A549 (cell line): ENCODE measurements around the gene C17orf107. TPM values are rescaled to one million over a fixed set of nuclear protein-coding genes. Genes with fewer than 3 reads are reported as not detected.
A peak's percentile ranks its signal among the peaks of the same experiment; 100 is the strongest.

Source experiments
- ATAC-seq, 2 experiments: fragments of 200-7000 bp in 1 of 2; fragments of >200 bp in 1 of 2; cut with Nextera tagmentation in 1 of 2; cut with Tn5 transposase in 1 of 2; 3 replicates each; pipeline versions ENCODE4 v1.8.0 to v1.9.1; 2018 to 2020; ENCODE audit warnings: mild to moderate bottlenecking in 1 of 2, moderate library complexity in 1 of 2
- CTCF ChIA-PET: fragments of 300-600 bp; sonication (Branson Sonifier 250); formaldehyde crosslinking; extraction: SDS; loops from one replicate; lab custom pipeline; 2021; ENCODE audit warnings: antibody characterized with exemption, inconsistent platforms; lab: Yijun Ruan, JAX
- POLR2A ChIA-PET: fragments of 350-600 bp; formaldehyde crosslinking; extraction: SDS; loops from one replicate; lab custom pipeline; 2021; ENCODE audit warnings: antibody characterized with exemption, inconsistent platforms; lab: Yijun Ruan, JAX
- DNase-seq, 2 experiments: peaks; one replicate each; pipeline versions ENCODE4 v3.0.0 to v3.0.0-alpha.2; 2011 to 2016; ENCODE audit warnings: low read depth in 1 of 2, low spot score in 1 of 2
- FAIRE-seq: peaks from 2 replicates; lab custom pipeline; 2011; peaks lifted over from hg19 to GRCh38; lab: Jason Lieb, UNC
- H3K27ac ChIP-seq, 2 experiments: fragments of >200 bp; sonication (Bioruptor Twin); formaldehyde crosslinking; 3 replicates each; pipeline ENCODE4 v1.5.1; 2016 to 2017
- H3K4me1 ChIP-seq: fragments of >200 bp; sonication (Bioruptor Twin); formaldehyde crosslinking; 3 replicates; pipeline ENCODE4 v1.6.1; 2016
- H3K4me2 ChIP-seq: fragments of >200 bp; sonication (Bioruptor Twin); formaldehyde crosslinking; 3 replicates; pipeline ENCODE4 v1.6.1; 2016
- H3K4me3 ChIP-seq: fragments of >200 bp; sonication (Bioruptor Twin); formaldehyde crosslinking; 3 replicates; pipeline ENCODE4 v1.5.1; 2016
- H3K9me3 ChIP-seq: fragments of >200 bp; sonication (Bioruptor Twin); formaldehyde crosslinking; 3 replicates; pipeline ENCODE4 v1.6.1; 2016
- BHLHE40 ChIP-seq: IDR thresholded peaks from 2 replicates; pipeline ENCODE4 v1.6.1; 2012; ENCODE audit warnings: low read depth, low read length, inconsistent platforms
- CEBPB ChIP-seq, 2 experiments: fragments of >200 bp in 1 of 2; sonication (Bioruptor Twin) in 1 of 2; formaldehyde crosslinking in 1 of 2; IDR thresholded peaks; 2 replicates each; pipeline ENCODE4 v1.6.1; 2012 to 2016
- EHF ChIP-seq: fragments of 250-450 bp; sonication (Bioruptor Pico); IDR thresholded peaks from 2 replicates; pipeline ENCODE4 v1.5.0; 2020; ENCODE audit warnings: mild to moderate bottlenecking
- FOSB ChIP-seq: fragments of 250-450 bp; sonication (Bioruptor Pico); IDR thresholded peaks from 2 replicates; pipeline ENCODE4 v1.5.0; 2020; ENCODE audit warnings: mild to moderate bottlenecking, moderate library complexity
- FOXS1 ChIP-seq: fragments of 250-450 bp; sonication (Bioruptor Pico); IDR thresholded peaks from 2 replicates; pipeline ENCODE4 v1.5.0; 2020; ENCODE audit warnings: mild to moderate bottlenecking, moderate library complexity
- GATA3 ChIP-seq: IDR thresholded peaks from 2 replicates; pipeline ENCODE4 v1.6.1; 2012; ENCODE audit warnings: borderline replicate concordance
- HDAC2 ChIP-seq: fragments of 200-600 bp; sonication (generic); IDR thresholded peaks from 2 replicates; pipeline ENCODE4 v1.6.1; 2016
- HOXA7 ChIP-seq: fragments of 250-450 bp; sonication (Bioruptor Pico); IDR thresholded peaks from 2 replicates; pipeline ENCODE4 v1.5.0; 2020; ENCODE audit warnings: mild to moderate bottlenecking, moderate library complexity
- HOXB13 ChIP-seq: fragments of 250-450 bp; sonication (Bioruptor Pico); IDR thresholded peaks from 2 replicates; pipeline ENCODE4 v1.5.0; 2020; ENCODE audit warnings: low read depth, mild to moderate bottlenecking, moderate library complexity
- KDM1A ChIP-seq: fragments of 200-600 bp; sonication (generic); IDR thresholded peaks from 2 replicates; pipeline ENCODE4 v1.6.1; 2016; ENCODE audit warnings: low read depth, mild to moderate bottlenecking
- MAFK ChIP-seq: fragments of 450-650 bp; IDR thresholded peaks from 2 replicates; pipeline ENCODE4 v1.6.1; 2014; ENCODE audit not compliant: partially characterized antibody
- NFE2L2 ChIP-seq: fragments of 150-350 bp; conservative IDR thresholded peaks from 2 replicates; pipeline ENCODE4 v1.6.1; 2014; ENCODE audit warnings: low read length
- POLR2A ChIP-seq: IDR thresholded peaks from 2 replicates; pipeline ENCODE4 v1.6.1; 2012; ENCODE audit warnings: mild to moderate bottlenecking, low read length
- RNF2 ChIP-seq: fragments of 200-600 bp; sonication (generic); IDR thresholded peaks from 2 replicates; pipeline ENCODE4 v1.6.1; 2016; ENCODE audit warnings: low read depth, mild to moderate bottlenecking, antibody characterized with exemption, moderate library complexity, borderline replicate concordance
- SMC3 ChIP-seq: fragments of >200 bp; sonication (Bioruptor Twin); formaldehyde crosslinking; IDR thresholded peaks from 3 replicates; pipeline ENCODE4 v1.6.1; 2018; ENCODE audit warnings: inconsistent platforms
- ZC3H11A ChIP-seq: fragments of 450-650 bp; IDR thresholded peaks from 2 replicates; pipeline ENCODE4 v1.6.1; 2014; ENCODE audit warnings: antibody characterized with exemption, mild to moderate bottlenecking
- WGBS: methylation state at CpG from one replicate; pipeline ENCODE4 v1.1.6; 2017; ENCODE audit errors: missing lambda C conversion rate; 5-methylcytosine and 5-hydroxymethylcytosine counted together
- polyA plus RNA-seq, 4 experiments: library from polyadenylated mRNA; depleted of rRNA in 3 of 4; stranded (reverse); fragments of >200 nt; fragmentation: RNase III in 1 of 4; extraction: RNeasy Plus Mini Kit Qiagen cat#74134 plus additional on column Dnase treatment in 1 of 4; gene quantifications; 2 replicates in 3 of 4; 3 replicates in 1 of 4; pipeline ENCODE4 v1.2.3, GENCODE V29; 2011 to 2017
- TF ChIP-seq, protein P1 (sequence below): IDR thresholded peaks from 2 replicates; pipeline ENCODE4 v1.6.1; 2012; ENCODE audit warnings: low read depth, borderline replicate concordance
- TF ChIP-seq, protein P2 (sequence below): fragments of >200 bp; sonication (Bioruptor Twin); formaldehyde crosslinking; IDR thresholded peaks from 3 replicates; pipeline ENCODE4 v1.5.1; 2016
- TF ChIP-seq, protein P3 (sequence below): fragments of 200-600 bp; sonication (generic); IDR thresholded peaks from 2 replicates; pipeline ENCODE4 v1.6.1; 2016; ENCODE audit warnings: antibody characterized with exemption, mild to moderate bottlenecking, moderate library complexity
- TF ChIP-seq, protein P4 (sequence below): fragments of >200 bp; sonication (Bioruptor Twin); formaldehyde crosslinking; IDR thresholded peaks from 3 replicates; pipeline ENCODE4 v1.6.1; 2016

Gene C17orf107
- polyA plus RNA-seq, 2 of the 4 experiments (the other 2 are of a cell fraction): 0.13 to 0.30 TPM

DNA sequence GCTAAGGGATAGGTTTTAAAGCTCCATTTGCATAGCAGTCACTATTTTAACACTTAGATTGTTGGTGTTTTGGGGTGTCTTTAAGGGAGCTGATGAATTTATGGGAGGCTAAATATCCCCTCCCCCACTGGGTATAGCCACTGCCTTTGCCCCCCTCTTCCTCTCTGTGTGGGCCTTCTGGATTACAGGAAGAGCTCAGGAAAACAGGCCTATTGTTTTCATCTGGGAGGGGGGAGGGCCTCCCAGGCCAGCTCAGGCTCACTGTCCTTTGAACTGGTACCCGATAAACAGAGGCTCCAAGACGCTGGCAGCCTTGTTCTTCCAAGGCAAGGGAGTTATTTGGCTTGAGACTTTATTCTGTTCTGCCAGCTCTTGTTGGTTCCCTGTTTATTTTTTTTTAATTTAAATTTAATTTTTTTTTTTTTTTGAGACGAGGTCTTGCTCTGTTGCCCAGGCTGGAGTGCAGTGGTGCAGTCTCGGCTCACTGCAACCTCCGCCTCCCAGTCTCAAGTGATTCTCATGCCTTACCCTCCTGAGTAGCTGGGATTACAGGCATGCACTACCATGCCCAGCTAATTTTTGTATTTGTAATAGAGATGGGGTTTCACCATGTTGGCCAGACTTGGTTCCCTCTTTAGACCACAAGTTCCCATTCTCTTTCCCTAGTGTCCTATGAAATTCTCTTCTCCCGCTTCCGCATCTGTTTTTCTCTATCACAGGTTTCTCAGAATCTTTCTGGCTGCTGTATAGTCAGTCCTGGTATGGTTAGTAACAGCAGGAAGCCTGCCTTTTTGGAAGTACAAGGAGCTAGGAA, 41.1 kb upstream of the C17orf107 start:
- peak overlapping the region in 1 of 2 experiments; percentile 76; a peak in 4 of 6 replicates for H3K27ac ChIP-seq
- WGBS: 79% methylated on average over 7 of the region's 7 CpGs
- H3K4me3 ChIP-seq: no peak overlapping the region
- DNase-seq: no peak
- H3K4me2 ChIP-seq: peak overlapping the region; percentile 37
- no peak for FAIRE-seq
- H3K9me3 ChIP-seq: no peaks in the 10 kb centered on the region
- POLR2A ChIA-PET: no interaction called here
- ATAC-seq: no peak
- H3K4me1 ChIP-seq: peaks cover 30% of the 10 kb centered on the region
- TF ChIP-seq SMC3 (no peak), MAFK (no peak), CEBPB (IDR thresholded peaks at IDR 0.05) (no peak), NFE2L2 (no peak), HOXA7 (CRISPR knock-in tag) (no peak), HOXB13 (CRISPR knock-in tag) (no peak), BHLHE40 (no peak), HDAC2 (no peak), EHF (CRISPR knock-in tag) (no peak), KDM1A (no peak), FOXS1 (no peak), RNF2 (no peak), ZC3H11A (no peak), POLR2A (no peak)
- TF ChIP-seq, protein P1, sequence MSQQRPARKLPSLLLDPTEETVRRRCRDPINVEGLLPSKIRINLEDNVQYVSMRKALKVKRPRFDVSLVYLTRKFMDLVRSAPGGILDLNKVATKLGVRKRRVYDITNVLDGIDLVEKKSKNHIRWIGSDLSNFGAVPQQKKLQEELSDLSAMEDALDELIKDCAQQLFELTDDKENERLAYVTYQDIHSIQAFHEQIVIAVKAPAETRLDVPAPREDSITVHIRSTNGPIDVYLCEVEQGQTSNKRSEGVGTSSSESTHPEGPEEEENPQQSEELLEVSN: no peak
- TF ChIP-seq, protein P2, sequence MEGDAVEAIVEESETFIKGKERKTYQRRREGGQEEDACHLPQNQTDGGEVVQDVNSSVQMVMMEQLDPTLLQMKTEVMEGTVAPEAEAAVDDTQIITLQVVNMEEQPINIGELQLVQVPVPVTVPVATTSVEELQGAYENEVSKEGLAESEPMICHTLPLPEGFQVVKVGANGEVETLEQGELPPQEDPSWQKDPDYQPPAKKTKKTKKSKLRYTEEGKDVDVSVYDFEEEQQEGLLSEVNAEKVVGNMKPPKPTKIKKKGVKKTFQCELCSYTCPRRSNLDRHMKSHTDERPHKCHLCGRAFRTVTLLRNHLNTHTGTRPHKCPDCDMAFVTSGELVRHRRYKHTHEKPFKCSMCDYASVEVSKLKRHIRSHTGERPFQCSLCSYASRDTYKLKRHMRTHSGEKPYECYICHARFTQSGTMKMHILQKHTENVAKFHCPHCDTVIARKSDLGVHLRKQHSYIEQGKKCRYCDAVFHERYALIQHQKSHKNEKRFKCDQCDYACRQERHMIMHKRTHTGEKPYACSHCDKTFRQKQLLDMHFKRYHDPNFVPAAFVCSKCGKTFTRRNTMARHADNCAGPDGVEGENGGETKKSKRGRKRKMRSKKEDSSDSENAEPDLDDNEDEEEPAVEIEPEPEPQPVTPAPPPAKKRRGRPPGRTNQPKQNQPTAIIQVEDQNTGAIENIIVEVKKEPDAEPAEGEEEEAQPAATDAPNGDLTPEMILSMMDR: no peak
- TF ChIP-seq, protein P3, sequence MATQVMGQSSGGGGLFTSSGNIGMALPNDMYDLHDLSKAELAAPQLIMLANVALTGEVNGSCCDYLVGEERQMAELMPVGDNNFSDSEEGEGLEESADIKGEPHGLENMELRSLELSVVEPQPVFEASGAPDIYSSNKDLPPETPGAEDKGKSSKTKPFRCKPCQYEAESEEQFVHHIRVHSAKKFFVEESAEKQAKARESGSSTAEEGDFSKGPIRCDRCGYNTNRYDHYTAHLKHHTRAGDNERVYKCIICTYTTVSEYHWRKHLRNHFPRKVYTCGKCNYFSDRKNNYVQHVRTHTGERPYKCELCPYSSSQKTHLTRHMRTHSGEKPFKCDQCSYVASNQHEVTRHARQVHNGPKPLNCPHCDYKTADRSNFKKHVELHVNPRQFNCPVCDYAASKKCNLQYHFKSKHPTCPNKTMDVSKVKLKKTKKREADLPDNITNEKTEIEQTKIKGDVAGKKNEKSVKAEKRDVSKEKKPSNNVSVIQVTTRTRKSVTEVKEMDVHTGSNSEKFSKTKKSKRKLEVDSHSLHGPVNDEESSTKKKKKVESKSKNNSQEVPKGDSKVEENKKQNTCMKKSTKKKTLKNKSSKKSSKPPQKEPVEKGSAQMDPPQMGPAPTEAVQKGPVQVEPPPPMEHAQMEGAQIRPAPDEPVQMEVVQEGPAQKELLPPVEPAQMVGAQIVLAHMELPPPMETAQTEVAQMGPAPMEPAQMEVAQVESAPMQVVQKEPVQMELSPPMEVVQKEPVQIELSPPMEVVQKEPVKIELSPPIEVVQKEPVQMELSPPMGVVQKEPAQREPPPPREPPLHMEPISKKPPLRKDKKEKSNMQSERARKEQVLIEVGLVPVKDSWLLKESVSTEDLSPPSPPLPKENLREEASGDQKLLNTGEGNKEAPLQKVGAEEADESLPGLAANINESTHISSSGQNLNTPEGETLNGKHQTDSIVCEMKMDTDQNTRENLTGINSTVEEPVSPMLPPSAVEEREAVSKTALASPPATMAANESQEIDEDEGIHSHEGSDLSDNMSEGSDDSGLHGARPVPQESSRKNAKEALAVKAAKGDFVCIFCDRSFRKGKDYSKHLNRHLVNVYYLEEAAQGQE: no peak
- TF ChIP-seq, protein P4, sequence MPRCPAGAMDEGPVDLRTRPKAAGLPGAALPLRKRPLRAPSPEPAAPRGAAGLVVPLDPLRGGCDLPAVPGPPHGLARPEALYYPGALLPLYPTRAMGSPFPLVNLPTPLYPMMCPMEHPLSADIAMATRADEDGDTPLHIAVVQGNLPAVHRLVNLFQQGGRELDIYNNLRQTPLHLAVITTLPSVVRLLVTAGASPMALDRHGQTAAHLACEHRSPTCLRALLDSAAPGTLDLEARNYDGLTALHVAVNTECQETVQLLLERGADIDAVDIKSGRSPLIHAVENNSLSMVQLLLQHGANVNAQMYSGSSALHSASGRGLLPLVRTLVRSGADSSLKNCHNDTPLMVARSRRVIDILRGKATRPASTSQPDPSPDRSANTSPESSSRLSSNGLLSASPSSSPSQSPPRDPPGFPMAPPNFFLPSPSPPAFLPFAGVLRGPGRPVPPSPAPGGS: no peak
- CTCF ChIA-PET: interaction anchor here (0.8 to 3.0 kb wide), 13 partner anchors 9 to 149 kb away, joined by 3 to 12 read pairs (median 3); partner anchors contain the start of genes ARRB2, CHRNE and MED11

DNA sequence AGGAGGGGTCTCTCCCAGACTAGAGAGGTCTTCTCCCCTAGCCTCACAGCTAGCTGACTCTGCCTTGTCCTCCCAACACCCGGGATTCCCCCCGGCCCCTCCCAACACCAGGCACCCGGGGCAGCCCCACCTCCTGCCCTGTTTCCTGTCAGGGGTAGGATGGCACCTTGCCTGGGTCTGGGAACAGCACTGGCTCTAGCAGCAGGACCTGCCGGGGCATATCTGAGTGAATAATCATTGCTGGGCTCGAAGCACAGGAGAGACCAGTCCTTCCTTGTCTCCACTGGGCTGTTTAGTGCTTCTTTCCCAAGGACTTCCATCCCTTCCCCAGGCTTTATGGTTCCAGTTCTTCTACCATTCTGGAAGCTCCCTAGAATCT, 40.5 kb upstream of the C17orf107 start:
- 8% methylated on average over 5 of the region's 5 CpGs for WGBS
- no peak for FAIRE-seq

More for the DNA sequence above, 40.5 kb upstream of the C17orf107 start:
- no peak for DNase-seq
- no peak for TF ChIP-seq FOSB (CRISPR knock-in tag)
- TF ChIP-seq GATA3: no peak
- ChIA-PET CTCF (interaction anchor here (0.9 to 3.0 kb wide), 7 partner anchors 16 to 149 kb away, joined by 3 to 12 read pairs (median 3); partner anchors contain the start of genes ARRB2 and CHRNE), POLR2A (no interaction called here)
- Histone ChIP-seq H3K9me3 (no peaks in the 10 kb centered on the region), H3K27ac (peak overlapping the region; percentile 5 to 76; a peak in 4 of 6 replicates), H3K4me2 (peak overlapping the region; percentile 37), H3K4me3 (no peak overlapping the region), H3K4me1 (peaks cover 24% of the 10 kb centered on the region)
- peak; percentile 51 to 64; a peak in 4 of 6 replicates for ATAC-seq
